ENCODE measurements around the gene GRAMD4. TPM values are rescaled to one million over a fixed set of nuclear protein-coding genes. Genes with fewer than 3 reads are reported as not detected.
A peak's percentile ranks its signal among the peaks of the same experiment; 100 is the strongest.
"Not testable (repeated sequence)": the region's sequence is repeated elsewhere in the genome, so short reads cannot be mapped to it uniquely, and the experiment has no call there.

The GRAMD4 gene
- total RNA-seq, 2 donors from 2014 or later = 33.8 to 42.4 TPM

- DNase-seq (ENCODE audit: low spot score in 2 of 2) (no peak), ATAC-seq (peak in 1 of 2 donors; percentile 28)
- no peaks in the 10 kb centered on the region for H3K9me3 Mint-ChIP-seq
- H3K36me3 Mint-ChIP-seq = no peaks in the 10 kb centered on the region
- no peak overlapping the region for H3K27ac Mint-ChIP-seq
These were observed 16.2 kb downstream of the GRAMD4 start for GRCh38 chr22:46636221-46637002.

- peaks cover 1 to 3% of the 10 kb centered on the region in 2 donors for H3K9me3 Mint-ChIP-seq
- no peak for DNase-seq (ENCODE audit: low spot score in 2 of 2)
- no peak for ATAC-seq
- no peaks in the 10 kb centered on the region for H3K36me3 Mint-ChIP-seq
- peak overlapping the region in 1 of 2 donors; percentile 57 for H3K27ac Mint-ChIP-seq
These were observed 17.8 kb downstream of the GRAMD4 start for GRCh38 chr22:46637711-46638600.

GRCh38 chr22:46638601-46639431 lies 18.6 kb downstream of the GRAMD4 start:
- Mint-ChIP-seq H3K36me3 (no peaks in the 10 kb centered on the region), H3K9me3 (peaks cover 7 to 9% of the 10 kb centered on the region in 2 donors), H3K27ac (peak overlapping the region in 1 of 2 donors; percentile 57)
- ATAC-seq = peak in 1 of 2 donors; percentile 14
- DNase-seq (ENCODE audit: low spot score in 2 of 2) = no peak

DNA sequence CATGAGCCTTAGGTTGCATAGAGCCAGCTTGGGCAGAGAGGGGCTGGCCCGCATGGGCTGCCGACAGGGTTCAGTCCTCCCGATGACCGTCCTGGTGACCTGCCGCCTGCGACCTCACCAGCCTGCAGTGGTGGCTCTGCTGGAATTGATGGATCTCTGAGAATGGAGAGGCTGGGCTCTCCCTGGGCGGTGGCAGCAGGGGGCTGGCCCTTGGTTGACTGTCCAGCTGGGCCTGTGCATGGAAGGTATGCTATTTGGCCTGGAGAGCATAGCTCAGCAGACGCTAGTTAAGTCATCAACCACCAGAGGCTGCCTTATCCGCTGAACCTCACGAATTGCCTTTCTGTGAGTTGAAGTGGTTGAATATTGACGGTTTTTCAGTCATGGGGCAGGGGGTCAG lies 19.7 kb downstream of the GRAMD4 start:
- H3K27ac Mint-ChIP-seq = no peak overlapping the region
- H3K9me3 Mint-ChIP-seq = peaks cover 7 to 9% of the 10 kb centered on the region in 2 donors
- DNase-seq (ENCODE audit: low spot score in 2 of 2) (no peak), ATAC-seq (peak in 1 of 2 donors; percentile 71)
- no peaks in the 10 kb centered on the region for H3K36me3 Mint-ChIP-seq

DNA sequence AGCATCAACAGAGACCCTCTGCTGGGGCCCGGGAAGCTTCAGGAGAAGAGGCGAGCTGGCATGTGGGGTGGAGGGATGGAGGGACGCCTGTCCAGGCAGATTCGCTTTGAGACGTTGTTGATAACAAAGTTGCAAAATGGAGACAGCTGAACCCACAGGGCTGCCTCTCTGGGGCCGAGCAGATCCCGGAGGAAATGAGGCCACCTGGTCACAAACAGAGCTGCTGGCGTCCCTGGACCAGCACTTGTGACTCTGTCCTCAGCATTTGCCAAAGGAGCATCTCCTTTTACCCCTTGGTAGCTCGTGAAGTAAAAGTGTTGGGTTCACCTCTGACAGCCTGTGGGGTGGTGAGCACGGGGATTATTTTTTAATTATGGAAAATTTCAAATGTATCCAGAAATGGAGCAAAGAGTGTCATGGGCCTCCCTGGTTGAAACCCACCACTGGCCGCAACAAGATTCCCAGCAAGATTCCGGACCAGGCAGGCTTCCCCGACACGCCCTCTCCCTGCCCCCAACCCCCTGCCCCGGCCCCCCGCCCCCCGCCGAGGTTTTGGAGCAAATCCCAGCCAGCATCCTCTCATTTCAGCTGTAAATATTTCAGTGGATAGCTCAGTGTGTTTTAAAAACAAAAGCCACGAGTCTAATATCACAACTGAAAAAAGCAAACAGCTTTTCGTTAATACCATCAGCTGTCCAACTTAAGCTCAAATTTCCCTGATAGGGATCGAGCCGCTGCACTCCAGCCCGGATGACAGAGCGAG lies 20.3 kb downstream of the GRAMD4 start:
- no peak for ATAC-seq
- no peak for DNase-seq (ENCODE audit: low spot score in 2 of 2)
- H3K9me3 Mint-ChIP-seq = peaks cover 7 to 9% of the 10 kb centered on the region in 2 donors
- H3K27ac Mint-ChIP-seq = no peak overlapping the region
- H3K36me3 Mint-ChIP-seq = no peaks in the 10 kb centered on the region

- H3K27ac Mint-ChIP-seq = no peak overlapping the region
These were observed 21.7 kb downstream of the GRAMD4 start for GRCh38 chr22:46641811-46642266.

DNA sequence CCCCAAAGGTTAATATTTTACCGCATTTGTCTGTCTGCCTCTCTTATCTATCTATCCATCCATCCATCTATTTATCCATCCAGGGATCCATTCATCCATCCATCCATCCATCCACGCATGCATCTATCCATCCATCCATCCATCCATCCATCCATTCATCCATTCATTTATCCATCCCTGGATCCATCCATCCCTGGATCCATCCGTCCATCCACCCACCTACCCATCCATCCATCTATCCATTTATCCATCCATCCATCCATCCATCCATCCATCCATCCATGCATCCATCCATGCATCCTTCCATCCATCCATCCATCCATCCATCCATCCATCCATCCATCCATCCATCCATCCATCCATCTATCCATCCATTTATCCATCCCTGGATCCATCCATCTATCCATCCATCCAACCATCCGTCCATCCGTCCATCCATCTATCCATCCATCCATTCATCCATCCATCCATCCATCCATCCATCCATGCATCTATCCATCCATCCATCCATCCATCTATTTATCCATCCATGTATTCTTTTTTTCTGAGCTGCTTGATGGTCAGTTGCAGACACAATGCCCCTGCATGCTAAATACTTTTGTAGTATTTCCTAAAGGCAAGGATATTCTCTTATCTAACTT lies 22.8 kb downstream of the GRAMD4 start:
- ATAC-seq; H3K36me3 Mint-ChIP-seq; H3K27ac Mint-ChIP-seq; DNase-seq (ENCODE audit: low spot score in 2 of 2): not testable (repeated sequence)
- peaks cover 7 to 10% of the 10 kb centered on the region in 2 donors for H3K9me3 Mint-ChIP-seq

More at GRCh38 chr22:46641811-46642266, 21.7 kb downstream of the GRAMD4 start:
- H3K9me3 Mint-ChIP-seq = peaks cover 7 to 9% of the 10 kb centered on the region in 2 donors
- ATAC-seq = no peak
- no peak for DNase-seq (ENCODE audit: low spot score in 2 of 2)
- H3K36me3 Mint-ChIP-seq = no peaks in the 10 kb centered on the region

- no peak for ATAC-seq
- no peak for DNase-seq (ENCODE audit: low spot score in 2 of 2)
- H3K27ac Mint-ChIP-seq = peak overlapping the region in 1 of 2 donors; percentile 62
- peaks cover 7 to 17% of the 10 kb centered on the region in 2 donors for H3K9me3 Mint-ChIP-seq
- no peaks in the 10 kb centered on the region for H3K36me3 Mint-ChIP-seq
These were observed 26.5 kb downstream of the GRAMD4 start for GRCh38 chr22:46646531-46647215.

DNA sequence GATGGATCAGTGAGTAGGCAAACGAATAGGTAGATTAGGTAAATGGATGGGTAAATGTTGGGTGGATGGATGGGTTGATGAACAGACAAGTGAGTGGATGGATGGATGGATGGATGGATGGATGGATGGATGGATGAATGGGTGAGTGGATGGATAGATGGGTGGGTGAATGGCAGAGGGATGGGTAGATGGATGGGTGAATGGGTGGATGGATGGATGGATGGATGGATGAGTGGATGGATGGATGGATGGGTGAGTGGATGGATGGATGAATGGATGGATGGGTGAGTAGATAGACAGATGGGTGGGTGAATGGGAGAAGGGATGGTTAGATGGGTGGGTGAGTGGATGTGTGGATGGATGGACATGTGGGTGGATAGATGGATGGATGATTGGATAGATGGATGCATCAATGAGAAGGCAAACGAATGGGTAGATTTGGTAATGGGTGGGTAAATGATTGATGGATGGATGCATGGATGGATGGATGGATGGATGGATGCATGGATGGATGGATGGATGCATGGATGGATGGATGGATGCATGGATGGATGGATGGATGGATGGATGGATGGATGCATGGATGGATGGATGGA lies 28.1 kb downstream of the GRAMD4 start:
- not testable (repeated sequence) for H3K36me3 Mint-ChIP-seq; ATAC-seq; DNase-seq (ENCODE audit: low spot score in 2 of 2); H3K27ac Mint-ChIP-seq
- H3K9me3 Mint-ChIP-seq = peaks cover 2 to 10% of the 10 kb centered on the region in 2 donors

DNA sequence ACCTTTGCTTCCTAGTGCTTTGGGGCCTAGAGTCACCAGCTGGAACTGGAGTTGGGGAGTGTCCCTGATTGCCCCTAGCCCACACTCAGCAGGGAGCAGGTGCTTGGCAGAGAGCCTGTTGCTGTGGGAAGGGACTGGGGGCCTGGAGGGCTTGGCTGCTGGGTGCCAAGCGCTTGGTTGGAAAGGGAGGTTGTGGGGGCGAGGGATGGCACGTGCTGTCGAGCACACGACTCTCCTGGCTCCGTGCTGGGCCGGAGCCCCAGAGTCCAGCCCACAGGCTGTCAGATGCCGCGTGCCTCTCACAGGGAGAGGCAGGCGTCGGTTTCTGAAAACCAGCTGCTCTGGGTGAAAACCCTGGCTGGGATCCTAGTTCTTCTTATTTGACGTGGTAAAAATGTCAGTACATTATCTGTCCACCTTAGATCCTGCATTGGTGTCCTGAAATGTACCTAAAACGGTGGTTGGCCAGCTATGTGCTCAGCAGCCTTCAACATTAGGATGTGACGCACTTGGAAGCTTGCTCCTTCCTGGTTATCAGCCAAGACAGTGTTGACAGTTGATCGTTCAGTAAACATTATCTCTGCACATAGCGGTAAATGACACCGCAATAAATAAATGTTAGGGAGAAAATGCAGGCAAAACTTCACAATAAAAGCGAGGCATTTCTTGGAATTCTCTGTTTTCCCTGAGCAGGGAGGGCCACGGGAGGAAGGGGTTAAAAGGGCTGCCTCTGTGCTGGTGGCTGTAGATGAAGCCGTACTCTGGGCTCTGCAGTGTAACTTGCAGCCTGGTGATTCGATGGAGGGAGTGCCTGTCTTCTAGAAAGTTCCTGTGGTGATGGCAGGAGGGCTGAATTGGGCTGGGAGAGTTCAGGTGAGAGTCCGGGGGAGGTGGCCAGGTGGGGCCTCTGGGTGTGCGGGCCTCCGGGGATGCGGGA lies 29.2 kb downstream of the GRAMD4 start:
- peaks cover 0 to 8% of the 10 kb centered on the region in 2 donors for H3K9me3 Mint-ChIP-seq
- H3K27ac Mint-ChIP-seq = peak overlapping the region in 1 of 2 donors; percentile 63
- ATAC-seq = no peak
- no peaks in the 10 kb centered on the region for H3K36me3 Mint-ChIP-seq
- DNase-seq (ENCODE audit: low spot score in 2 of 2) = no peak

DNA sequence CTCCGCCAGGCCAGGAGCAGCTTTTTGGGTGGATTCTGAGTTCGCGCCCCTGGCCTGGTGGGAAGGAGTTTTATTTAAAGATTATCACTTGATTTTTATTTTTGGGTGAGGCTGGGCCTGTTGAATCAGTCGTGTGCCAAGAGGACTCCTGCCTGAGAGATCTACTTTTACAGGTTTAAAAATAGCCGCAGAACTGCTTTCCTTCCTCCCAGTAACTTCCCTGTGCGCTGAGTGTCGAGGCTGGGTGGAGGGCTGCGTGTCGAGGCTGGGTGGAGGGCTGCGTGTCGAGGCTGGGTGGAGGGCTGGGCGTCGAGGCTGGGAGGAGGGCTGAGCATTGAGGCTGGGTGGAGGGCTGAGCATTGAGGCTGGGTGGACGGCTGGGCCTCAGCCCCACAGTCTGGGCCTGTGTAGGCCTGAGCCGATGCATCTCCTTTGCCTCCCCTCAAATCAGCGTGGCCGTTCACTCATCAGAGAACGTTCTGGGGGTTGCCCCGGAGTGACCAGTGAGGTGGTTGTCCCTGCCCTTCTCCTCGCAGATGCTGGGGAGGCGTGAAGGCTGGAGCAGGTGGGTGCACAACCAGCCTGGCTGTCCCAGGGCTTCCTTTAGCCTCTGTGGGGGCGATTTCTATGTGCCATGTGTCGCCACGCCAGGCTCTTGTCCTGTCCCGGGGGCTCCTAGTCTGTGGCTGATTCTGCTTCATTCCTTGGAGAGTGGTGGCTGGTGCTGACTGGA lies 30.1 kb downstream of the GRAMD4 start:
- ATAC-seq (no peak), DNase-seq (ENCODE audit: low spot score in 2 of 2) (no peak)
- Mint-ChIP-seq H3K36me3 (no peaks in the 10 kb centered on the region), H3K9me3 (peaks cover 0 to 8% of the 10 kb centered on the region in 2 donors), H3K27ac (peak overlapping the region; percentile 36 to 63)

GRCh38 chr22:46651316-46651715 lies 31.1 kb downstream of the GRAMD4 start:
- no peak for ATAC-seq
- peaks cover 0 to 8% of the 10 kb centered on the region in 2 donors for H3K9me3 Mint-ChIP-seq
- no peak for DNase-seq (ENCODE audit: low spot score in 2 of 2)
- H3K36me3 Mint-ChIP-seq = no peaks in the 10 kb centered on the region
- peak overlapping the region; percentile 48 to 54 for H3K27ac Mint-ChIP-seq

Data from activated naive CD4-positive, alpha-beta T cell treated with anti-CD3 and anti-CD28 coated beads, Interleukin-2, amount 50 U/mL, for 72 hours (primary cell).